A673 (cell line): Measurements from ENCODE around the gene ELFN1. TPM values are rescaled to one million over a fixed set of nuclear protein-coding genes. Genes with fewer than 3 reads are reported as not detected.

Source experiments
- BruUV-seq: library from RNA; stranded (reverse); fragments of 400-500 nt; replicated peaks from 2 replicates; lab custom pipeline; 2021; lab: Mats Ljungman, UMichigan
- CTCF ChIA-PET: fragments of 300-600 bp; sonication (Branson Sonifier 250); formaldehyde crosslinking; loops from one replicate; lab custom pipeline; 2022; ENCODE audit warnings: antibody characterized with exemption; lab: Charles Lee
- POLR2A ChIA-PET: fragments of 300-600 bp; sonication (Branson Sonifier 250); formaldehyde crosslinking; loops from one replicate; lab custom pipeline; 2022; ENCODE audit warnings: antibody characterized with exemption; ENCODE audit not compliant: low non-redundant PET; lab: Charles Lee
- DNase-seq: peaks from one replicate; pipeline ENCODE4 v3.0.0-alpha.2; 2015; ENCODE audit warnings: low spot score
- H3K27ac ChIP-seq: fragments of 200-600 bp; sonication (generic); 2 replicates; pipeline ENCODE4 v1.5.1; 2016; ENCODE audit warnings: mixed run types, low read depth, mild to moderate bottlenecking, mixed read lengths, antibody characterized with exemption, low read length; ENCODE audit not compliant: poor library complexity, severe bottlenecking
- H3K27me3 ChIP-seq: fragments of 200-600 bp; sonication (generic); replicated peaks from 2 replicates; pipeline ENCODE4 v1.6.1; 2017; ENCODE audit warnings: mixed run types, low read depth, mild to moderate bottlenecking, mixed read lengths, antibody characterized with exemption, low read length; ENCODE audit not compliant: insufficient read depth, poor library complexity
- H3K36me3 ChIP-seq: fragments of 200-600 bp; sonication (generic); 2 replicates; pipeline ENCODE4 v1.6.1; 2016; ENCODE audit warnings: mixed run types, mild to moderate bottlenecking, mixed read lengths, antibody characterized with exemption, low read length; ENCODE audit not compliant: insufficient read depth, poor library complexity, severe bottlenecking
- H3K4me1 ChIP-seq: fragments of 200-600 bp; sonication (generic); 2 replicates; pipeline ENCODE4 v1.6.1; 2017; ENCODE audit warnings: mixed run types, mild to moderate bottlenecking, mixed read lengths, antibody characterized with exemption, low read length; ENCODE audit not compliant: insufficient read depth, poor library complexity, severe bottlenecking
- H3K4me3 ChIP-seq: fragments of 200-600 bp; sonication (generic); 2 replicates; pipeline ENCODE4 v1.5.1; 2016; ENCODE audit warnings: low read depth, mixed run types, mild to moderate bottlenecking, mixed read lengths, low read length; ENCODE audit not compliant: poor library complexity, severe bottlenecking
- H3K9me3 ChIP-seq: fragments of 200-600 bp; sonication (generic); 2 replicates; pipeline ENCODE4 v1.6.1; 2016; ENCODE audit warnings: mixed run types, low read depth, mild to moderate bottlenecking, mixed read lengths, antibody characterized with exemption, low read length; ENCODE audit not compliant: poor library complexity, severe bottlenecking
- CTCF ChIP-seq: fragments of 300-800, 200-600 bp; sonication (generic); conservative IDR thresholded peaks from 2 replicates; pipeline ENCODE4 v1.5.1; 2017; ENCODE audit warnings: low read depth, mild to moderate bottlenecking, antibody characterized with exemption, low read length, moderate library complexity, mixed read lengths
- EZH2 ChIP-seq: fragments of 200-600 bp; sonication (generic); IDR thresholded peaks from 2 replicates; pipeline ENCODE4 v1.6.1; 2017; ENCODE audit warnings: borderline replicate concordance, low read depth, mild to moderate bottlenecking, mixed read lengths, antibody characterized with exemption, low read length; ENCODE audit not compliant: poor library complexity, severe bottlenecking
- intact Hi-C: fragments of 100-400 bp; cut with micrococcal nuclease; formaldehyde crosslinking; loops from one replicate; pipeline ENCODE4 v1.10.0; 2022; ENCODE audit not compliant: unreplicated experiment
- total RNA-seq: library from RNA; stranded (reverse); gene quantifications from 2 replicates; pipeline ENCODE4 v1.2.3, GENCODE V29; 2021

ELFN1 gene
- total RNA-seq, 1 experiment from 2014 or later, result not detected

- no peaks in the 10 kb centered on the region for H3K27me3 ChIP-seq
- H3K36me3 ChIP-seq, result no peaks in the 10 kb centered on the region
- BruUV-seq, result no TSS peak
- no peak for TF ChIP-seq EZH2
- TF ChIP-seq CTCF, result no peak
- ChIA-PET CTCF (no interaction called here), POLR2A (no interaction called here)
- no peak for DNase-seq
- H3K27ac ChIP-seq, result no peak overlapping the region
- H3K9me3 ChIP-seq, result peaks cover 3% of the 10 kb centered on the region
- H3K4me1 ChIP-seq, result no peaks in the 10 kb centered on the region
- intact Hi-C loops, result no loop called here
- H3K4me3 ChIP-seq, result no peak overlapping the region
Measured at GRCh38 chr7:1626769-1627168, 43.3 kb upstream of the ELFN1 start.

- BruUV-seq, result no TSS peak
- H3K27ac ChIP-seq, result no peak overlapping the region
- CTCF ChIA-PET, result no interaction called here
- TF ChIP-seq CTCF (no peak), EZH2 (no peak)
- peaks cover 3% of the 10 kb centered on the region for H3K9me3 ChIP-seq
- no peaks in the 10 kb centered on the region for H3K27me3 ChIP-seq
- no peaks in the 10 kb centered on the region for H3K4me1 ChIP-seq
- intact Hi-C loops, result no loop called here
- DNase-seq, result no peak
- H3K4me3 ChIP-seq, result no peak overlapping the region
- POLR2A ChIA-PET, result no interaction called here
- H3K36me3 ChIP-seq, result no peaks in the 10 kb centered on the region
Measured at GRCh38 chr7:1630700-1631336, 39.3 kb upstream of the ELFN1 start.

GRCh38 chr7:1631678-1632077 lies 38.4 kb upstream of the ELFN1 start:
- no TSS peak for BruUV-seq
- no peaks in the 10 kb centered on the region for H3K4me1 ChIP-seq
- H3K36me3 ChIP-seq, result no peaks in the 10 kb centered on the region
- no peak overlapping the region for H3K27ac ChIP-seq
- ChIA-PET POLR2A (no interaction called here), CTCF (no interaction called here)
- no peak for TF ChIP-seq EZH2
- TF ChIP-seq CTCF, result no peak
- DNase-seq, result no peak
- intact Hi-C loops, result no loop called here
- no peak overlapping the region for H3K4me3 ChIP-seq
- H3K9me3 ChIP-seq, result peaks cover 4% of the 10 kb centered on the region
- no peaks in the 10 kb centered on the region for H3K27me3 ChIP-seq
